COLO829 (cell line): ENCODE measurements around the gene SND1.
"Not testable (repeated sequence)": the region's sequence is repeated elsewhere in the genome, so short reads cannot be mapped to it uniquely, and the experiment has no call there.

Experiments used
- DNase-seq: peaks from one replicate; pipeline ENCODE4 v3.0.0; 2012; ENCODE audit warnings: low spot score

Gene SND1

GRCh38 chr7:127832592-127832991 is 180.6 kb downstream of the SND1 start:
- DNase-seq: no peak

- DNase-seq: no peak
These were observed 181.6 kb downstream of the SND1 start for GRCh38 chr7:127833641-127834040.

- no peak for DNase-seq
These were observed 183.7 kb downstream of the SND1 start for GRCh38 chr7:127835679-127836078.

- DNase-seq: not testable (repeated sequence)
These were observed 185.9 kb downstream of the SND1 start for GRCh38 chr7:127837816-127838410.

GRCh38 chr7:127838816-127839415 is 186.9 kb downstream of the SND1 start:
- no peak for DNase-seq

- no peak for DNase-seq
These were observed 188.4 kb downstream of the SND1 start for GRCh38 chr7:127840226-127840951.

GRCh38 chr7:127844165-127844564 is 192.2 kb downstream of the SND1 start:
- no peak for DNase-seq

GRCh38 chr7:127844707-127845331 is 192.8 kb downstream of the SND1 start:
- no peak for DNase-seq

GRCh38 chr7:127845522-127846214 is 193.7 kb downstream of the SND1 start:
- no peak for DNase-seq

- DNase-seq: no peak
These were observed 195.6 kb downstream of the SND1 start for GRCh38 chr7:127847641-127848040.

GRCh38 chr7:127848241-127848640 is 196.2 kb downstream of the SND1 start:
- DNase-seq: no peak

GRCh38 chr7:127850195-127850594 is 198.2 kb downstream of the SND1 start:
- no peak for DNase-seq

GRCh38 chr7:127854383-127854782 is 202.4 kb downstream of the SND1 start:
- no peak for DNase-seq

GRCh38 chr7:127857464-127857841 is 205.5 kb downstream of the SND1 start:
- no peak for DNase-seq

GRCh38 chr7:127858091-127858914 is 206.3 kb downstream of the SND1 start:
- DNase-seq: no peak

GRCh38 chr7:127858915-127859189 is 206.9 kb downstream of the SND1 start:
- no peak for DNase-seq

- no peak for DNase-seq
These were observed 207.3 kb downstream of the SND1 start for GRCh38 chr7:127859330-127859729.

- DNase-seq: no peak
These were observed 210.5 kb downstream of the SND1 start for GRCh38 chr7:127862525-127862924.

- no peak for DNase-seq
These were observed 211.1 kb downstream of the SND1 start for GRCh38 chr7:127863082-127863481.

GRCh38 chr7:127865466-127865865 is 213.5 kb downstream of the SND1 start:
- DNase-seq: no peak

GRCh38 chr7:127870231-127870907 is 218.4 kb downstream of the SND1 start:
- DNase-seq: no peak
